Sigmoid colon (tissue), 4 donors: ENCODE data around the gene RPL10A.
"Not testable (repeated sequence)": the region's sequence is repeated elsewhere in the genome, so short reads cannot be mapped to it uniquely, and the experiment has no call there.

ENCODE experiments used
- POLR2AphosphoS5 ChIP-seq, 4 donors: sonication (generic); formaldehyde crosslinking; IDR thresholded peaks; one replicate each; pipeline ENCODE4 v1.6.1; 2017; ENCODE audit warnings: antibody characterized with exemption in 4 of 4
- TF ChIP-seq, protein P1 (sequence below), 4 experiments: fragments of 450-650 bp in 3 of 4; fragments of 200-600 bp in 1 of 4; IDR thresholded peaks; one replicate each; pipeline ENCODE4 v1.5.1; 2016 to 2019; ENCODE audit warnings: antibody characterized with exemption in 4 of 4, mild to moderate bottlenecking in 3 of 4, moderate library complexity in 2 of 4

DNA sequence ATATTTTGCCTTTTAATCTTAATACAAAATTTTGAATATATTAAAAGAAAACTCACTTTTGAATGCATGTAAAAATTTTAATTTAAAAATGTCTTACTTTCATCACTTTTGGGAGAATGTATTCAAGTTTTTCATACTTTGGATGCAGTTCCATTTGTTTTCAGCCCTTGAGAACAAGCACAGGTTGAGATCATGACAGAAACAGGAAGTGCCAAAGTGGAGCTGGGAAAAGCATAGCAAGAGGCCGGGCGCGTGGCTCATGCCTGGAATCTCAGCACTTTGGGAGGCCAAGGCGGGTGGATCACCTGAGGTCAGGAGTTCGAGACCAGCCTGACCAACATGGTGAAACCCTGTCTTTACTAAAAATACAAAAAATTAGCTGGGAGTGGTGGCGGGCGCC is 49.8 kb downstream of the RPL10A start:
- TF ChIP-seq POLR2AphosphoS5 (IDR thresholded peaks at IDR 0.05) = not testable (repeated sequence)
- TF ChIP-seq, protein P1, sequence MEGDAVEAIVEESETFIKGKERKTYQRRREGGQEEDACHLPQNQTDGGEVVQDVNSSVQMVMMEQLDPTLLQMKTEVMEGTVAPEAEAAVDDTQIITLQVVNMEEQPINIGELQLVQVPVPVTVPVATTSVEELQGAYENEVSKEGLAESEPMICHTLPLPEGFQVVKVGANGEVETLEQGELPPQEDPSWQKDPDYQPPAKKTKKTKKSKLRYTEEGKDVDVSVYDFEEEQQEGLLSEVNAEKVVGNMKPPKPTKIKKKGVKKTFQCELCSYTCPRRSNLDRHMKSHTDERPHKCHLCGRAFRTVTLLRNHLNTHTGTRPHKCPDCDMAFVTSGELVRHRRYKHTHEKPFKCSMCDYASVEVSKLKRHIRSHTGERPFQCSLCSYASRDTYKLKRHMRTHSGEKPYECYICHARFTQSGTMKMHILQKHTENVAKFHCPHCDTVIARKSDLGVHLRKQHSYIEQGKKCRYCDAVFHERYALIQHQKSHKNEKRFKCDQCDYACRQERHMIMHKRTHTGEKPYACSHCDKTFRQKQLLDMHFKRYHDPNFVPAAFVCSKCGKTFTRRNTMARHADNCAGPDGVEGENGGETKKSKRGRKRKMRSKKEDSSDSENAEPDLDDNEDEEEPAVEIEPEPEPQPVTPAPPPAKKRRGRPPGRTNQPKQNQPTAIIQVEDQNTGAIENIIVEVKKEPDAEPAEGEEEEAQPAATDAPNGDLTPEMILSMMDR (IDR thresholded peaks at IDR 0.05) = not testable (repeated sequence)
